ENCODE data around the gene C17orf78.

Gene C17orf78

DNA sequence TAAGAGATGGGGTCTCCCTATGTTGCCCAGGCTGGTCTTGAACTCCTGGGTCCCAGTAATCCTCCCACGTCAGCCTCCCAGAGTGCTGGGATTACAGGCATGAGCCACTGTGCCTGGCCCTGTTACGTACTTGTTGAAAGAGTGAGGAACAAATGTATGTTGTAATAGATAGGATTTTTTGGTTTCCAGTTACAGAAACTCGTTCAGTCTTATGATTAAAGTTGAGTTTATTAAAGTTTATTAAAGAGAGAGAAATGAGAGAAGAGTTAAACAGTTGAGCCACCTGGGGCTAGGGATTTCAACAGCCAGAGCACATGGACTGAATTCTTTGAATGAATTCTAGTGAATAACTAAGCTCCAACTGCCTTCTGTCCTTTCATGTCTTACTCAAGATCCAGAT, 34.6 kb downstream of the C17orf78 start:
- TF ChIP-seq CTCF (IDR thresholded peaks at IDR 0.05; ENCODE audit: borderline replicate concordance, control extremely low read depth, extremely low read depth, insufficient read depth, missing control alignments), result no peak
- in situ Hi-C loops (cut with MboI; ENCODE audit: low sequenced_read_pairs, unreplicated experiment), result no loop called here
- no peak for DNase-seq (ENCODE audit: low spot score)

- DNase-seq (ENCODE audit: low spot score), result no peak
- TF ChIP-seq CTCF (IDR thresholded peaks at IDR 0.05; ENCODE audit: borderline replicate concordance, control extremely low read depth, extremely low read depth, insufficient read depth, missing control alignments), result no peak
- in situ Hi-C loops (cut with MboI; ENCODE audit: low sequenced_read_pairs, unreplicated experiment), result no loop called here
Measured at GRCh38 chr17:37413875-37414519, 38.2 kb downstream of the C17orf78 start.

GRCh38 chr17:37417852-37418251, 42.1 kb downstream of the C17orf78 start:
- TF ChIP-seq CTCF (IDR thresholded peaks at IDR 0.05; ENCODE audit: borderline replicate concordance, control extremely low read depth, extremely low read depth, insufficient read depth, missing control alignments), result no peak
- in situ Hi-C loops (cut with MboI; ENCODE audit: low sequenced_read_pairs, unreplicated experiment), result no loop called here
- DNase-seq (ENCODE audit: low spot score), result no peak

DNA sequence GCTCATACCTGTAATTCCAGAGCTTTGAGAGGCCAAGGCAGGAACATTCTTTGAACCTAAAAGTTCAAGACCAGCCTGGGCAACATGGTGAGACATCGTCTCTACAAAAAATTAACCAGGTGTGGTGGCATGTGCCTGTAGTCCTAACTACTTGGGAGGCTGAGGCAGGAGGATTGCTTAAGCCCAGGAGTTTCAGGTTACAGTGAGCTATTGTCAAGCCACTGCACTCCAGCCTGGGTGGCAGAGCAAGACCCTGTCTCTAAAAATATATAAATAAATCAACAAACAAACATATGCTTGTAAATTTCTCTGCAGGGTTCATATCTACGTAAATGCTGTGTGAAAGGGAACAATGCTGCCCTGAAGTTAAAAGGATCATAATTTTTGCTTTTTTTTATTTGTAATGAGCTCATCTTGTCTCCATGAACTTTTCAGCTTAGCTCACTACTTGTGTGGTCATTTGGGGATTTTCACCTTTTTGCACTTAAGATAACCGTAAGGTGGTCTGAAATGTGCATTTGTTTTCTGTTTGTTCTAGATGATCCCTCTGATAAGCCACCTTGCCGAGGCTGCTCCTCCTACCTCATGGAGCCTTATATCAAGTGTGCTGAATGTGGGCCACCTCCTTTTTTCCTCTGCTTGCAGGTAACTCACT, 47.3 kb downstream of the C17orf78 start:
- in situ Hi-C loops (cut with MboI; ENCODE audit: low sequenced_read_pairs, unreplicated experiment), result no loop called here
- DNase-seq (ENCODE audit: low spot score), result no peak
- no peak for TF ChIP-seq CTCF (IDR thresholded peaks at IDR 0.05; ENCODE audit: borderline replicate concordance, control extremely low read depth, extremely low read depth, insufficient read depth, missing control alignments)

DNA sequence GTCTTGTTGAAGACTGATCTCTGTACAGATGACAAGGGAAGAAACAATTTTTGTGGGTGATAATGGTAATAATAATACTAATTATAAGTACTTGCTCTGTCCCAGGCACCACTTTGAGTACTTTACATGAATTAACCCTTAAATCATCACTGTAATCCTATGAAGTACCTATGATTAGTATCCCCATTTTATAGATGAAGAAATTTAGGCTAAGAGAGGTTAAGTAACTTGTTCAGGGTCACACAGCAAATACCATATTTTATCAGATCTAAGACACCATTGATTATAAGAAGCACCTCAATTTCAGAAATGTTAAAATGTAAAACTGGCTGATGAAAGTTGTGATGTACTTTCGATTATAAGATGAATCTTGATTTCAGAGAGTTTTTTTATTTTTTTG, 49.5 kb downstream of the C17orf78 start:
- in situ Hi-C loops (cut with MboI; ENCODE audit: low sequenced_read_pairs, unreplicated experiment), result no loop called here
- no peak for DNase-seq (ENCODE audit: low spot score)
- TF ChIP-seq CTCF (IDR thresholded peaks at IDR 0.05; ENCODE audit: borderline replicate concordance, control extremely low read depth, extremely low read depth, insufficient read depth, missing control alignments), result no peak

- in situ Hi-C loops (cut with MboI; ENCODE audit: low sequenced_read_pairs, unreplicated experiment), result no loop called here
- TF ChIP-seq CTCF (IDR thresholded peaks at IDR 0.05; ENCODE audit: borderline replicate concordance, control extremely low read depth, extremely low read depth, insufficient read depth, missing control alignments), result no peak
- DNase-seq (ENCODE audit: low spot score), result no peak
Measured at GRCh38 chr17:37429039-37429438, 53.3 kb downstream of the C17orf78 start.

Data from GM13976 (cell line).